Stimulated activated CD4-positive, alpha-beta T cell treated with anti-CD3 and anti-CD28 coated beads, TNF-alpha, amount 100 ng/mL, for 1 hour (primary cell): Measurements from ENCODE around the gene PCDHGA2.
"Not testable (repeated sequence)": the region's sequence is repeated elsewhere in the genome, so short reads cannot be mapped to it uniquely, and the experiment has no call there.

Experiments used
- DNase-seq, 3 donors: peaks; one replicate each; pipeline ENCODE4 v3.0.0-alpha.2; 2020; ENCODE audit warnings: low read depth in 3 of 3, low spot score in 1 of 3

The PCDHGA2 gene

DNA sequence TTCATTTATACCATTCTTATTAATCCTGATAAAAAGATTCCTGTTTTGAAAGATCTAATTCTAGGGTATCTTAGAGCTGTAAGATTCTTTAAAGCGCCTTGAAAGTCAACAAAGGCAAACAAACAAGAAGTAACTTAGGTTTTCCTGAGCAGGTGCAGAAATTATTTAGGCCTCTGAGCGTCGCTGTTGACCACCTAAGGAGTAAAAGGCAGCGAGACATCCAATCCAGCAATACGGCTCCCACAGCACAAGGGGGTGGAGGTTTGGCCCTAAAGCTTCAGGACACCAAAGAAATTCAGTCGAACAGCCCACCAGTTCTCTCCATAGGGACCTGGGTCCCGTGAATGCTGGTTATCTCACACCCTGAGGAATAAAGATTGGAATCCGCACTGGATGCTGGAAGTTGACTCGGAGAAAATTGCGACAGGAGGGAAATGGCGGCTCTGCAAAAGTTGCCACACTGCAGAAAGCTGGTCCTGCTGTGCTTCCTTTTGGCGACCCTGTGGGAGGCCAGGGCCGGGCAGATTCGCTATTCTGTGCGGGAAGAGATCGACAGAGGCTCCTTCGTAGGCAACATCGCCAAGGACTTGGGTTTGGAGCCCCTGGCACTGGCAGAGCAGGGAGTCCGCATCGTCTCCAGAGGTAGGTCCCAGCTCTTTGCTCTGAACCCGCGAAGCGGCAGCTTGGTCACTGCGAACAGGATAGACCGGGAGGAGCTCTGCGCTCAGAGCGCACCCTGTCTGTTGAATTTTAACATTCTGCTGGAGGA, at the start of gene PCDHGA2:
Gene PCDHGA2 (plus strand): TSS at position 223 of the 769 bp plus-strand sequence.
- no peak for DNase-seq

DNA sequence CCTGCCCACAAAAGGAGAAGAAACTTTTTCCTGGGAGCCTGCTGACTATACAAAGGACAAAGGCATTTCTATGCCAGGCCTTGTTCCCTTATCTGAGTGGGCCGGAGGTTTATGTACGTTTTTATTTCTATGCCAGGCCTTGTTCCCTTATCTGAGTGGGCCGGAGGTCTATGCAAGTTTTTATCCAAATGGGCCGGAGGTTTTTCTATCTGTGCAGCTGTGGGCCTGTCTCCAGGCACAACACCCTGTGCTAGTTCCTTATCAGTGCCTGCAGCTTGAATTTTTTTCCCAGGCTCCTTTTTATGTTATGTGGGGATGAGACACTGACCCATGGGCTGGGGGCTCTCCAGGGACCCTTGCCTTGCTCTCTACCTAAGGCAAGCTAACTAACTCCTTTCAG, 40.2 kb upstream of the PCDHGA2 start:
- DNase-seq: no peak

DNA sequence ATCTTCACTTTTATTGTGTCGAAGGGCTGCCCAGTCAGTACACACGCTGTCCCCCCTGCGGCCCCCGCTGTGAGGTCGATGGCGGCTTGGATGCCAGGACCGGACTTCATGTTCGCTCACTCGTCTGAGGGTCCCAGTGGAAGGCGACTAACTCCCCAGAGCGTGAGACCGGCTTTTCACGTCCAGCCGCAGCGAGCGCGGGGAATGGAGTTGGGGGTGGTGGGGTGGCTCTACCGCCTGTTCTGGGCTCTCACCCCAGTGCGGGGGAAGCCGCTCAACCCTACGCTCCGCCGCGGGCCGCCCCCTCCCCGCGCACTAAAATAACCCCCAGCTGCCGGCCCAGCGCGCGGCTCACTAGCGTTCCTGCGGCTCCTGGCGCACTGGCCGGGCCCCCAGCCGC, 34.8 kb upstream of the PCDHGA2 start, which contains the start of gene SLC25A2:
Gene SLC25A2 (minus strand): TSS at position 294 of the 400 bp plus-strand sequence. CDS start 184 bp downstream, at position 110.
- no peak for DNase-seq

GRCh38 chr5:141306630-141307029, 31.9 kb upstream of the PCDHGA2 start:
- DNase-seq: no peak

DNA sequence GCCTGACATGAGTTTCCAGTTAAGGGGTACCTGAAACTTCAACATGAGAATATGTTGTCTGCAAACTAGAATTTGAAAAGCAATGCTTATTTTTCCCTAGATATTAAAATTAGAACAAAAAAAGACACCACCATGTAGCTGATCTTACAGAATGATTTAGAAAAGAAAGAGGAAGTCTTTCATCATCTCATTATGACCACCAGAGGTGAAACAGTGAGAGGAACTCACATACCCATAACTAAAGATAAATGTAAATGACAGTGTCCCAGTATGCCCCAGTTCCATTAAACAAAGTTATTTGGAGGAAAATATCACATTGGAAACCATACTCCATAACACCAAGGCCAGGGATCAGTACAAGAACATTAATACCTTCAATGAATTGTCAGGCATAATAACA, 24.8 kb upstream of the PCDHGA2 start:
- no peak for DNase-seq

- DNase-seq: not testable (repeated sequence)
Observed at GRCh38 chr5:141316963-141317362, 21.6 kb upstream of the PCDHGA2 start.

DNA sequence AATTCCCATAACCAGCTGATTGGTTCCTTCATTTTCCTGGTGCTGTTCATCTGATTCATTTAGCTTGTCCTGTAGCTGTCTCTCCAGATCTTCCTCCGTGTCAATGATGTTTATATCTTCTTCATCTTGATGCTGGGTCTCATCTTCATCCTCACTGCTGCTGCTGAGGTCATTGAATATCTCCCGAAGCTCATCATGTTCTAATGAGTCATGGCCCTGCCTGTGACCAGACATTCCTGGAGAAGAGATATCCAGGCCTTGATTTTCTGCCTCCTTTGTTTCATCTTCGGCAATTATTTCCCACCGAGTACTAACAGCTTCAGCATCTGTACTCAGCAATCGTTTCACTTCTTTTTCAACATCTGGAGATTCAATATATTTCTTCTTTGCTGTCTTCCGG, 19.4 kb upstream of the PCDHGA2 start:
- no peak for DNase-seq

- DNase-seq: no peak
Observed at GRCh38 chr5:141319699-141320098, 18.9 kb upstream of the PCDHGA2 start.

- DNase-seq: peak; percentile 78 to 87 (median 82)
Observed at GRCh38 chr5:141320225-141321169, 18.1 kb upstream of the PCDHGA2 start, which contains the start of gene TAF7. TSS of gene TAF7 (minus strand) at chr5:141320784. CDS start at chr5:141320044, 740 bp downstream.

- DNase-seq: no peak
Observed at GRCh38 chr5:141322261-141322660, 16.3 kb upstream of the PCDHGA2 start.

DNA sequence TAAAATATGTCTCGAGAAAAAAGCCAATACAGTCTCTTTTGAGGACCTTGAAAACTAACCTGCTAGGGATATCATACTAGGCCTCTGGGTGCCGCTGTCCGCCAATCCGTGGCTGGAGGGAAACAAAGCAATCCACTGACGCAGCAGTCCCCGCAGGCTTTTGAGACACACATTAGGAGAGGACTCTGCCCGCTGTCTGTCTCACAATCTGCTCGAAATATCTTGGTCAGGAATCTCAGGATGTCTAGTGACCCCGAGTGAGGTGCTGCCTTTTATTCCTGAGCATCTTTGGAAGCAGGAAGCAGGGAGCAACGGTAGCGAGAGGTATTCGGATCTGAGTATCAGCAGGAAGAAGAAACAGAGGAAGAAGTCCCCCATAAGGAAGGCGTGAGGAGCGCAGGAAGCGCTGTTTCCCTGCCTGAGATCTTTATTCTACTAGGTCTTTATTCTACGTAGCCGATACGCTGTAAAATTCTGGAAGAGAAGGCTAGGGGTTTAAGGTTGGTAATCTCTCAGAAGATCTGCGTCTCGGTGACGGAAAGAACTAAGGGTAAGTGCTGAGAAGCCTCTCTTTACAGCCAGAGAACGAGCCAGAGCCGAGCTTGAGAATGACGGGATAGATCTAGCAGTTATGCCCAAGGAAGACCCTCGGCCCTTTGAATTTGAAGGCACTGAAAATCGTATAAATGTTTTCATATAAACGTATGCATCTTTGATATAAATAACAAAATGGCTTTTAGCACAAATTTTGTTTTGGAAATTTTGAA, 12.3 kb upstream of the PCDHGA2 start:
- peak; percentile 29 to 48 (median 39) for DNase-seq

DNA sequence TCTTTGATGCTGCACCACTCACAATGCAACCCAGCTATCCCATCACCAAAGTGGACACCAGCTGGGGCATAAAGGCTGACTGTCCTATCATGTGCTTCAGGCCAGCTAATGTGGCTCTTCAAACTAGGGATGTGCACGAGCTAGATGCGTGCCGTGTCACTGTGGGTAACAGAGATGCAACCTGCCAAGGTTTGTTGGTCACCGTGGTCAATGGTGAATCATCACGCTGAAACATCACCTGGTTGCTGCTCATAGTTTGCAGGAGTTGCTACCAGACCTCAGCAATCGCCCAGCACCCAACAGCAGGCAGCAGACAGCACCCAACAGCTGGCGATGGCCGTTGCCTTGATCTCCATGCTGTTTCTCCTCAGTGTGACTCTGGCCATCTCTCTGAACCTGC, 10.3 kb upstream of the PCDHGA2 start:
- DNase-seq: no peak

DNA sequence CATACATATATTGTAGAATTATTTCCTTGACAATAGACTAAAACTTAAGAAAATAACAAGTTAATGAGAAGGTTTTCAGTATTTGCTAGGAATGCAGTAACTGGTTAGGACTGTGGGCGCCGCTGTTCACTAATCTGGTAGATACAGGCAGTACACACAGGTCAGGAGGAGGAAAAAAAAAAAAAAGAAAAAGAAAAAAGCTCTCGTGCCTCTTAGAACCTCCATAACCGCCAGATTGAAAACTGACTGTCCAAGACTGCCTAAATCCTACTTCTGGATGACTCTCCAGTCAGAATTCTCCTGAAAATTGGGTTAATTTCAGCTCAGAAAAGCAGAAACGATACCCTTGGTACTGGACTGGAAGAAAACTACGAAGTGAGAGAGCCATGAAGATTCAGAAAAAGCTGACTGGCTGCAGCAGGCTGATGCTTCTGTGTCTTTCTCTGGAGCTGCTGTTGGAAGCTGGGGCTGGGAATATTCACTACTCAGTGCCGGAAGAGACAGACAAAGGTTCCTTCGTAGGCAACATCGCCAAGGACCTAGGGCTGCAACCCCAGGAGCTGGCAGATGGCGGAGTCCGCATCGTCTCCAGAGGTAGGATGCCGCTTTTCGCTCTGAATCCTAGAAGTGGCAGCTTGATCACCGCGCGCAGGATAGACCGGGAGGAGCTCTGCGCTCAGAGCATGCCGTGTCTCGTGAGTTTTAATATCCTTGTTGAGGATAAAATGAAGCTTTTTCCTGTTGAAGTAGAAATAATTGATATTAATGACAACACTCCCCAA, 8.1 kb upstream of the PCDHGA2 start, which contains the start of gene PCDHGA1:
Gene PCDHGA1 (plus strand): TSS at position 216 of the 782 bp plus-strand sequence.
- DNase-seq: no peak

DNA sequence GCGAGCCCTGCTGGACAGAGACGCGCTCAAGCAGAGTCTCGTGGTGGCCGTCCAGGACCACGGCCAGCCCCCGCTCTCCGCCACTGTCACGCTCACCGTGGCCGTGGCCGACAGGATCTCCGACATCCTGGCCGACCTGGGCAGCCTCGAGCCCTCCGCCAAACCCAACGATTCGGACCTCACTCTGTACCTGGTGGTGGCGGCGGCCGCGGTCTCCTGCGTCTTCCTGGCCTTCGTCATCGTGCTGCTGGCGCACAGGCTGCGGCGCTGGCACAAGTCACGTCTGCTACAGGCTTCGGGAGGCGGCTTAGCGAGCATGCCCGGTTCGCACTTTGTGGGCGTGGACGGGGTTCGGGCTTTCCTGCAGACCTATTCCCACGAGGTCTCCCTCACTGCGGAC, 6.0 kb upstream of the PCDHGA2 start:
- DNase-seq: not testable (repeated sequence)

- not testable (repeated sequence) for DNase-seq
Observed at GRCh38 chr5:141340781-141341354, 2.3 kb downstream of the PCDHGA2 start.

- no peak for DNase-seq
Observed at GRCh38 chr5:141342773-141343172, 4.2 kb downstream of the PCDHGA2 start.

DNA sequence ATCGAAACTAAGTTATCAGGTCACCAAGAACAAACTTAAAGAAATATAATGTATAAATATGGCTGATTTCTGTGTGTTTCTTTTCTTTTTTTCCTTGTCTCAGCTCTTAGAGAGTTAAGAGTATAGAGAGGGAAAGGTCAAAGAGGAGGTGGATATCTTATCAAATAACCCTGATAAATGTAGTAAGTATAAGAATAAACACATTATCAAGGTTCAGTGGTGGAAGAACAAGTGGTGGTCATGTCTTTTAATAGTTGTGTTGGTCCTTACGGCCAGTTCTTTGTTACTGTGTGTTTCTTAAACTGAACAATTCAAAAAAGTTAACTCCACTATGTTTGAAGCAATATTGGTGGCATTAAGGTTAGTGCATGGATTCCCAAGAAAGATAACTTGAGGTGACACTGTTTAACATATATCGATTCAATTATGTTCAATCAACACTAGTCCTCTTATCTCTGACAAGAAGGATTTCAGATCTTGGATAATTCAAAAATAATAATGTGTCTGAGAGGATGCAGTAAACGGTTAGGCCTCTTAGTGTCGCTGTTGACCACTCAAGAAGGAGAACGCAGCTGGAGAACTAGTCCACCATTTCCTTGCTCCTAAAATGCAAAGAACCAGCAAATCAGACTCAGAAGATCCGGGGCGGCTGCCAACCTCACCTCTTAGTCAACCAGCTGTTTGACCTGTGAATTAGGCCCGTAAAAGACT, 4.8 kb downstream of the PCDHGA2 start, which contains the start of gene PCDHGA3:
Gene PCDHGA3 (plus strand): TSS at position 588 of the 711 bp plus-strand sequence. CDS start 205 bp downstream, outside the sequence.
- DNase-seq: no peak

DNA sequence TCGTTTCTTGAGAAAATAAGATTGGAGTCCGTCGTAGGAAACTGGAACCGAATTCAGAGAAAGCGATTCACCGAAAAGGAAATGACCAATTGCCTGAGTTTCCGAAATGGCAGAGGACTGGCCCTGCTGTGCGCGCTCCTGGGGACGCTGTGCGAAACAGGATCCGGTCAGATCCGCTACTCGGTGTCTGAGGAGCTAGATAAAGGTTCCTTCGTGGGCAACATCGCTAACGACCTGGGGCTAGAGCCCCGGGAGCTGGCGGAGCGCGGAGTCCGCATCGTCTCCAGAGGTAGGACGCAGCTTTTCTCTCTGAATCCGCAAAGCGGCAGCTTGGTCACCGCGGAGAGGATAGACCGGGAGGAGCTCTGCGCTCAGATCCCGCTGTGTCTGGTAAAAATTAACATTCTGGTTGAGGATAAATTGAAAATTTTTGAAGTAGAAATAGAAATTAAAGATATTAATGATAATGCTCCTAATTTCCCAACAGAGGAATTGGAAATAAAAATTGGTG, 5.4 kb downstream of the PCDHGA2 start:
- DNase-seq: no peak

GRCh38 chr5:141345327-141345726, 6.8 kb downstream of the PCDHGA2 start:
- DNase-seq: no peak
